Stimulated activated CD4-positive, alpha-beta T cell treated with anti-CD3 and anti-CD28 coated beads, Interleukin-2, amount 100 ng/mL, for 4 hours (primary cell): ENCODE data around the gene CTDSP2.

ENCODE experiments used
- DNase-seq: peaks from one replicate; pipeline ENCODE4 v3.0.0-alpha.2; 2020; ENCODE audit warnings: low read depth

The CTDSP2 gene

GRCh38 chr12:57815177-57816000, 31.1 kb downstream of the CTDSP2 start:
- no peak for DNase-seq

DNA sequence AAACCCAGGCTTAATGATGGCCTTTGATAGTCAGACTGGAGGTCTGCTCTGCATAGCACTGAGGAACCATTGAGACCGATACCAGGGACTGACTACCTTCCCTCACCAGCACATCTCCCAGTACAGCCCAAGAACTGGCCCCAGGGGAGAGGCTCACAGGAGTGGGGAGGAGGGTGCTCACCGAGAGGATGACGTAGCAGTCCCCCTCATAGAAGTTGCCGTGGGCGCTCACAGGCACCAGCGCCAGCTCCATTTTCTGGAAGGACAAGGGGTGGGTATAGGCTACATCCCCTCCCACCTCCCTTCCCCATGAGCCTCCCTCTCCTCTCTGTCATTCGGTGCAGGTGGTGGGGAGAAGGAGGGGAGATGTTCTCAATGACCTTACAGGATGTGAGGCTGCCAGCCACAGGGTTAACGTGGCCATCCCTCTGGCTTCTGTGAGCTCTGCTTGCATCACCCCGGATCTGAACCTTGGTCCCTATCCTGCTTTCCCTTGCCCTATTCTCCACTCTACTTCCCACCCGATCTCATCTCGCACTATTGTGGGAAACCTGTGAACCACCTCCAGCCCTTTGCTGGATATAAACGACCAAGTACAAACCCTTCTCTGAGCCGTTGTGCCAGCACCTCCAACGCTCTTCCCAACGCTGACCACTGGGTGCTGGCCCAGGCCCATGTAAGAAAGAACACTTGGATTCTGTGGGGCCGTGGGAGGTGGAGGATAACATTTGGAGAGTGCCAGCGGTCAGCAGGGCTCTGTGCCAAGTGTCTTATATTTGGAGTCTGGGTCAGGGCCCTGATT, 32.4 kb downstream of the CTDSP2 start:
- no peak for DNase-seq

DNA sequence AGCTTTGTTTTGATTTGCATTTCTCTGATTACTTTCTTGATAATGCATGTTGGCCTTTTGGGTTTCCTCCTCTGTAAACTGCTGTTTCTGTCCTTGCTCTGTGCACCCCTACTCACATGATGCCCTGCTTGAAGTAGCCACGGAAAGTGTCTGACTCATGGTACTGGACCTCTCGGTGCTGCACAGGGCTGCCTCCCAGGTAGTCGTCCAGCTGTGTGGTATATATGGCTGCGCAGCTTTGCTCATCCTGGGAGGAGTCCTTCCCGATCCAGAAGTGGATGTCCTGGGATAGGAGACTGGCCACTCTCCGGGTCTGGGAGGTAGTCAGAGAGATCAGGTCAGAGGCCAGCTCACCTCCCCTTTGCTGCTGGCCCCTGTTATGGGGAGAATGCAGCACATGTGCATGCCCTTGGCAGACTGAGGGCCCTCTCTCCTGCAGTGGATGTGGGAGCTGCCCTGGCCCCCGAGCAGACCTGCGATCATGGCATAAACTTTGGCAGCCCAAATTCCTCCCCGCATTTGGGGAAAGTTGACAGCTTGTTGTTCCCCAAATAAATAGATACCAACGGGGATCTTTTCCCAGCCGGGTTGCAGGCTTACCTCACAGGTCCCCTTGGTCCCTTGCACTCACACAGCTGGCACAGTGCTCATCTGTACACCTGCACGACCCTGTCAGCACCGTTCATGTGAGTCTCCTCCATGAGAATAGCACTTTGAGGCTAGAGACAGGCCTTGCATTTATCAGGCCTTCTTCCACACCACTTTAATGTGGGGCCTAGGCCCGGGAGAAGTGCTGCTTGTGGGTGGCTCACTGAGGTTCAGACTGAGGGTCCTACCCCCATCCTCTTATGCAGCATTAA, 33.2 kb downstream of the CTDSP2 start:
- DNase-seq, result no peak

DNA sequence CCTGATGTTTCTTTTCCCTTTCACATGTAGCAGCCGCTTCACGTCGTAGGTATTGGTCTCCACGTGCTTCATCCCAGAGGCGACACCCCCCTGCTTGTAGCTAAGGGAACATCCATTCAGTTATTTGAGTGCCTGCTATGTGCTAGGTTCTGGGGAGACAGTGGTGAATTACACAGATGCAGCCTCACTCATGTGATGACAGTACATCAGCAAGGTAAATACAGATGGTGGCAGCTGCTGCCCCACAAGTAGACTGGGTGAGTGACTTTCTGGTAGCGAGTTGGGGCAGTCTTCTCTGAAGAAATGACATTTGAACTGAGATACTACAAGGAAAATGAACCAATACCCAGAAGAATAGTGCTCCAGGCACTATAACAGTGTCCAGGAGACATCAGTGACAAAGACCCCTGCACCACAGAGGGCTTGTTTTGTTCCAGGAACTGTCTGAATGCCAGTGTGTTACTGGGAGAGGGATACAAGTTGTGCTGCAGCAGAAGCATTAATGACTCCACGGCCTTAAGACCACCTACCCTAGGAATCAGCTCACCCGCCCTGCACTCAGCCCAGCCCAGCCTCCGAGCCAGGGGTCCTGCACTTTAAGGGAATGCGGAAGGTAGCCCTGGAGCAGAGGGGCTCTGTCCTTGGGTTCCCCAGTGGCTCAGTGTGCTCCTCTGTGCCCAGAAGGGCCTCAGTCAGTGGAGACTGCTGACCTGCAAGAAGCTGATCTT, 35.3 kb downstream of the CTDSP2 start:
- no peak for DNase-seq

GRCh38 chr12:57810450-57810849, 36.1 kb downstream of the CTDSP2 start:
- no peak for DNase-seq

- no peak for DNase-seq
Observed at GRCh38 chr12:57809425-57809824, 37.1 kb downstream of the CTDSP2 start.

- no peak for DNase-seq
Observed at GRCh38 chr12:57808351-57808750, 38.2 kb downstream of the CTDSP2 start.

- no peak for DNase-seq
Observed at GRCh38 chr12:57807285-57807684, 39.2 kb downstream of the CTDSP2 start.

DNA sequence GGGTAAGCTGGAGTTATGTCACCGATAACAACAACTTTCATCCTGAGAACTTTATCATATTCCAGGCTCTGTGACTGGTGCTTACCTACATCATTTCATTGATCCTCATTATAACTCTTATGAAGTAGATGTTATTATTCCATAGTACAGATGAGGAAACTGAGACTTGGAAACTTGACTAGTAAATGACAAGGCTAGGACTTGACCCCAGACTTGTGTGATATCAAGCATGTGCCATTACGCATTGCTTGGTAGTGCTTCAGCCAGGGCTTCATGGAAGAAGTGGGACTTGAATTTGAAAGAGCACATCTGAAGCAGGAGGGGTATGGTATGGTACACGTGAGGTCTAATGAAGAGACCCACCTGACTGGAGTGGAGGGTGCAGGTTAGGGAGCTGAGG, 39.9 kb downstream of the CTDSP2 start:
- DNase-seq, result no peak

DNA sequence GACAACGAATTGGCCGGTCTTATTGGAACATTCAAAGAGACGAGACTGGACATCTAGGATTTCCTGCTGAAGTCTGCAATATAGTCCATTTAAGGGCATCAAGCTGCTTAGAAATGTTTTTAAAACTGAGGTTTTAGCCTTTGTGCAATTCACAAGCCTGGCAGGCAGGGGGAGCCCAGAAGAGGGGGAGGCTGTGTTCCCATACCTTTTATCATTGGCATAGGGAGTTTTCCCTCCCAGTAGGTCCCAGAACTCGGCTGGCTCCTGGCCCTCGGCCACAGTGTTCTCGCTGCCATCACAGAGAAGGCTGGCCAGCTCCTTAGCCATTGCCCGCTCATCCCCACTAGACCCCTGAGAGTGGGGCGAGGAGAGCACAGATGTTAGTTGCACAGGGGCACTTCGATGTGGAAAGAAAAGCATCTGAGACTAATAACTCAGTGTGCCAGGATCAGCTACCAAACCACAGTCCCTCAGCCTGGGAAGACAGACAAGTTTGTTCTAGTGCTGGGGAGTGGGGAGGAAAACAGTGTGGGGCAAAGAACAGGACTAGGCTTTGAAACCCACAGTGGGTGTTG, 43.1 kb downstream of the CTDSP2 start:
- DNase-seq, result no peak

DNA sequence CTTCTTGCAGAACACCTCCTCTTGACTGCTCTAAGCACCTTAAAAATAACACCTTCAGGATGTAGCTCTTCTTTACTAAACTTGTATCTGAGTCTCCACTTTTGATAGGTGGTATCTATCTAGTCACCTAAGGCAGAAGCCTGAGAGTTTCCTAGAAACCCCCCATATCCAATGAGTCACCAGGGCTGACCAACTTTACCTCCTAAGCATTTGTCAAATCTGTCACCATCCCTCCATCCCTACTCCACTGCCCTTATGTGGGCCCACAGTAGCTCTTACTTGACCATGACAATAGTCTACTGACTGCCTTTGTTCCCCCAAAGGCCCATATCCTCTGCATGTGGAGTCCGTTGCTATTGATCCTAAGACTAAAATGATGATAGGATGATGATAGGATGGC, 43.9 kb downstream of the CTDSP2 start:
- DNase-seq, result no peak

GRCh38 chr12:57800965-57801364, 45.6 kb downstream of the CTDSP2 start:
- DNase-seq, result no peak

DNA sequence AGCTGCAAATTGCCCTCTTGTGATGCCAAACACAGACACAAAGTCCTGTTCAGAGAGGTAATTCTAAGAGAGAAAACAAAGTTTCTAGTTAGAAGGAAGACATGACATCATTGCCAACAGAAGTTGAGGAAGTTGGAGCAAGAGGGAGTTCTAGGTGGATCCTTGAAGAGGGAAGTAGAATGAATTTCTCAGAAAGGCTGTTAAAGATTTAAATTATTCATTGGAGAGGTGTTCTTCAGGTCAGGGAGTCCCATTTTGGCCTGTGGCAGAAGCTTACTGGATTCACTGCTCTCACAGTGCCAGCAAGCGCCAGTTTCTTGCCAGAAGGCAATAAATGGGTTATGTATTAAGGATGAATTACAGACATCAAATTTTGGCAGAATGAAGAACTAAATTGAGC, 48.6 kb downstream of the CTDSP2 start:
- DNase-seq, result no peak

DNA sequence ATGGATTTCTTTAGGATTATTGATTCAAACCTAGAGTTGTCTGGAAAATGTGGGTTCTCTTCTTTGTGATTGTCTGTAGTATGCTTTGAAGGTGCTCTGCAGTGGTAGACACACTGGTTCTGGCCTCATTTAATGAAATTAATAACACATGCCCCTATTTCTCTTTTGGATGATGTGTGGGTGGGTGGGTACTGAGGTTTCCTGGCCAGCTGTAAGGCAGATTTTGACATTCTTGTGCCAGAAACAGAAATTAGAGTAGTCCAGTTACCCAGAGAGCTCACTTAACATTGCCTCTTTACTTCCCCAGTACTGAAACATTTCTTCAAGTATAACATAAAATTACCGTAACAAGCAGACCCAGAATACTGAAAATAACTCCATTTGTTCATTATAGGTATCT, 49.5 kb downstream of the CTDSP2 start:
- no peak for DNase-seq

GRCh38 chr12:57795354-57795753, 51.2 kb downstream of the CTDSP2 start:
- no peak for DNase-seq

DNA sequence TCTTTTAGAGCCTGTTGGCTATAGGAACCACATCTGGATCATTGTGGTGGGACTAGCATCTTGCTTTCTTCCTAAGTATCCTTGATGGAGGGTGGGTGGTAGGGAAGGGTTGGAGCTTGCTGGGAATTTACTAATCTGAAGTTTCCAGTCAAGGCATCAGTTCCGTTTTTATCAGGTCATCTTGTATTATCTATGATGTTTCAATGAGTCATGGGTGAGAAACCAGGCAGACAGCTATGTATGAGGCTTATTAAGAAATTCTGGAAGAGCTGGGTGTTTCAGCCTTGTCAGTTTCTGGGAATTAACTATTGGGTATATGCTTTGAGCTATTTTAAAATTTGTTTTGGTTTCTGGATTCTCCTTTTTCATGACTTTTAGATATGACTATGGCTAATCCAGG, 52.6 kb downstream of the CTDSP2 start:
- no peak for DNase-seq

DNA sequence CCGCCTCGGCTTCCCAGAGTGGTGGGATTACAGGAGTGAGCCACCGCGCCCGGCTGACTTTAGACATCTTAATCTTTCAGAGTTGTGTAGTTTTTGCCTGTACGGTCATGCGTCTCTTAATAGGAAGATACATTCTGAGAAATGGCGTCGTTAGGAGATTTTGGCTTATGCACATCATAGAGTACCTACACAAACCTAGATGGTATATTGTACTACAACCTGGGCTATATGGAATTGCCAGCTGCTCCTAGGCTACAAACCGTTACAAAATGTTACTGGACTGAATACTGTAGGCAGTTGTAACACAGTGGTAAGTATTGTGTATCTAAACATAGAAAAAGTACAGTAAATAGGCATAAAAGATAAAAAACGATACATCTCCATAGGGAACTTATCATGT, 62.7 kb downstream of the CTDSP2 start:
- no peak for DNase-seq

- DNase-seq, result no peak
Observed at GRCh38 chr12:57783466-57783801, 63.1 kb downstream of the CTDSP2 start.

DNA sequence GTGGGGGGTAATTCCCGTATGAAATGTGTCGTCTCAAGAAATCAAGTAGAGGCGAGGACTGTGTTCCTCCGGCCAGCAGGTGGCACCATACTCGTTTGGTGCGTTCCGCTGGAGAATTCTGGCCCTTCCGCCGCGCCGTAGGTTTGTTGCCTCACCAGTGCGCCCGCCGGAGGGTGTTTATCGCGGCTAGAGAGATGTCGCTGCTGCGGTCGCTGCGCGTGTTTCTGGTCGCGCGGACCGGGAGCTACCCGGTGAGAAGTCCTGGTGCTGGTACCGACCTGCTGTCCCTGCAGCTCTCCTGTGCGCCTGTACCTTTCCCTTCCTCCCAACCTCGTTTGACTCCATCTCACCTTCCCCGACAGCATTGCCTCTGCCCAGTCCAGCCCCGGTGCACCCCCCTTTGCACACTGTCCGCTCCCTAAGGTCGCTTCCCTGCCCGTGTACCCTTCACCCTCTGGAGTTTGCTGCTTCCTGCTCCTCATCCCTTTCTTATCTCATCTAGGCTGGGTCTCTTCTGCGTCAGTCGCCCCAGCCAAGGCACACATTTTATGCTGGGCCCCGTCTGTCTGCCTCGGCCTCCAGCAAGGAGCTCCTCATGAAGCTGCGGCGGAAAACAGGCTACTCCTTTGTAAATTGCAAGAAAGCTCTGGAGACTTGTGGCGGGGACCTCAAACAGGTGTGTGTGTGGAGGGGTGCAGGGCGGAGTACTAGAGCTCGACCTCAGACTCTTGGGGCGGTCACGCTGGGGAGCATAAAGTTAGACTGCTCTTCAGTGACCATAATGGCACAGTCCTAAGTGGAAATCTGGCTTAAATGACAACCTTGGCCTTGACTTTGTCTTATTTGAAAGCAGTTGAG, 63.7 kb downstream of the CTDSP2 start, which contains the start of gene TSFM:
TSS of gene TSFM (plus strand) at position 180 of the 858 bp plus-strand sequence. CDS start at position 195, 15 bp downstream.
- DNase-seq, result peak; percentile 93

DNA sequence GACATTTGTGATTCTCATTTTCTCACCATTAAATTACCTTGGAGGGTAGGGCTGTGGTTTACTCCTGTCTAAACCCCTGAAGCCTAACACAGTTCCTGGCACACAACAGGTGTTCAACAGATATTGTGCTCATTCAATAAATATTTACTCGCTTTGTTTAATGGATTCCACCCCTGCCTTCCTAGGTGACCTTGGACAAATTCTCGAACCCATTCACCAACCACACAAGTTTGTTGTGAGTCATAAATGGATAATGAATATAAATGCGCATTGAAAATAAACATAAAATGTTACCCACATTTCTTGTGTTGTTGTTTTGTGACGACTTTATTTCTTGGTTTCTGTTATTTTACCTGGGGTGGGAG, 64.3 kb downstream of the CTDSP2 start:
- no peak for DNase-seq

GRCh38 chr12:57781801-57782200, 64.7 kb downstream of the CTDSP2 start:
- DNase-seq, result no peak
